GM12875 (cell line): Measurements from ENCODE around the gene RBM20.

Experiments
- H3K4me3 ChIP-seq: one replicate; pipeline ENCODE4 v1.5.1; 2011; ENCODE audit warnings: low read depth, low read length, control low read depth
- CTCF ChIP-seq: IDR thresholded peaks from 2 replicates; pipeline ENCODE4 v1.5.1; 2011; ENCODE audit warnings: low read depth, mild to moderate bottlenecking, control low read depth, inconsistent platforms, low read length, moderate library complexity, borderline replicate concordance; ENCODE audit not compliant: insufficient read depth

Gene RBM20

DNA sequence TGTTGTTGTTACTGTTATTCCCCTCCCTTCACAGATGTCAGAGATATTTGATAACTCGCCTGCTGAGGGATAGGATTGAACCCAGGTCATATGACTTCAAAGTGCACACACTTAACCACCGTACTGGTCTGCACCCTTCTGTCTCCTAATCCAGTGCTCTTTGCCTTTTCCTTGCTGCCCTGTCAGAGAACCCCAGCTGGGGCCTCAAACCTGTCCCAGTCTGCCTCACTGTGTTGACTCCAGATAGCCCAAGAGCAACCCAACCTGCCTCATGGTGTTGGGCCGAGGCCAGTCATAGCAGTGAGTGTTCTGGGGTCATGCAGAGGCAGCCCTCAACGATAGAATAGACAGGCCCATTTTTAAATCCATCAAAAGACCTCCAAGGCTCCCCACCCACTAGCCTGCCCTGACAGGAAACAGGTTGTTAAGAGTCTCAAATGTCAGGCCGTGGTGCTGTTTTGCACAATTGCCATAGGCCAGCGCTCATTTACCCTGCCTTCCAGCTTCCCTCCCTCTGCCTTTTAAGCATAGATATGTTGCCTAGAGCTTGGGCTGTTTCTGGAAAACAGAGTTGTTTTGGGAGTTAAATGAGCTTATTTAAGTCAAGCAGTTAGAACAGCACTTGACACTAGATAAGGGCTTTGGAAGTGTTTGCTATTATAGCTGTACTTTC is 190.6 kb downstream of the RBM20 start:
- no peak for TF ChIP-seq CTCF
- H3K4me3 ChIP-seq, result no peak overlapping the region

GRCh38 chr10:110835841-110836240 is 191.7 kb downstream of the RBM20 start:
- TF ChIP-seq CTCF, result no peak

GRCh38 chr10:110836706-110837105 is 192.6 kb downstream of the RBM20 start:
- no peak for TF ChIP-seq CTCF
- H3K4me3 ChIP-seq, result no peak overlapping the region

More at GRCh38 chr10:110835841-110836240, 191.7 kb downstream of the RBM20 start:
- no peak overlapping the region for H3K4me3 ChIP-seq

- H3K4me3 ChIP-seq, result no peak overlapping the region
- no peak for TF ChIP-seq CTCF
Observed at GRCh38 chr10:110837418-110838171, 193.5 kb downstream of the RBM20 start.

- TF ChIP-seq CTCF, result no peak
- H3K4me3 ChIP-seq, result no peak overlapping the region
Observed at GRCh38 chr10:110840225-110840922, 196.2 kb downstream of the RBM20 start.

- TF ChIP-seq CTCF, result no peak
- no peak overlapping the region for H3K4me3 ChIP-seq
Observed at GRCh38 chr10:110840923-110841428, 196.8 kb downstream of the RBM20 start.
